GM19463 (cell line): ENCODE data around the gene ADGRB3.
"Not testable (repeated sequence)": the region's sequence is repeated elsewhere in the genome, so short reads cannot be mapped to it uniquely, and the experiment has no call there.

ENCODE experiments used
- ATAC-seq: cut with Tn5 transposase; IDR thresholded peaks from one replicate; pipeline ENCODE4 v1.9.1; 2021; ENCODE audit warnings: mild to moderate bottlenecking, moderate library complexity; ENCODE audit not compliant: unreplicated experiment

The ADGRB3 gene

GRCh38 chr6:68778356-68779020, 143.4 kb downstream of the ADGRB3 start:
- ATAC-seq: peak; percentile 65

GRCh38 chr6:68779366-68779765, 144.3 kb downstream of the ADGRB3 start:
- ATAC-seq: no peak

DNA sequence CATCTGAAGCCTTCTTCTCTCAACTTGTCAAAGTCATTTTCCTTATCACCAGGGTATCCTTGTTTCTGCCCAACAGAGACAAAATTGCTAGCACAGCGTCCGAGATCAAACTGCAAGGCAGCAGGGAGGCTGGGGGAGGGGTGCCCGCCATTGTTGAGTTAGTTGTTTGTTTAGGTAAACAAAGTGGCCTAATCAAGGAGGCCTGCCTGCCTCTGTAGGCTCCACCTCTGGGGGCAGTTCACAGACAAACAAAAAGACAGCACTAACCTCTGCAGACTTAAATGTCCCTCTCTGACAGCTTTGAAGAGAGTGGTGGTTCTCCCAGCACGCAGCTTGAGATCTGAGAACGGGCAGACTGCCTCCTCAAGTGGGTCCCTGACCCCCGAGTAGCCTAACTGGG, 155.0 kb downstream of the ADGRB3 start:
- ATAC-seq: not testable (repeated sequence)

- ATAC-seq: not testable (repeated sequence)
Observed at GRCh38 chr6:68814976-68815375, 179.9 kb downstream of the ADGRB3 start.

GRCh38 chr6:68826501-68826900, 191.4 kb downstream of the ADGRB3 start:
- no peak for ATAC-seq

GRCh38 chr6:68834551-68834950, 199.5 kb downstream of the ADGRB3 start:
- ATAC-seq: no peak

GRCh38 chr6:68838571-68838970, 203.5 kb downstream of the ADGRB3 start:
- no peak for ATAC-seq

GRCh38 chr6:68852791-68853190, 217.7 kb downstream of the ADGRB3 start:
- ATAC-seq: no peak

- ATAC-seq: no peak
Observed at GRCh38 chr6:68859233-68859632, 224.2 kb downstream of the ADGRB3 start.

- ATAC-seq: no peak
Observed at GRCh38 chr6:68868646-68869045, 233.6 kb downstream of the ADGRB3 start.

DNA sequence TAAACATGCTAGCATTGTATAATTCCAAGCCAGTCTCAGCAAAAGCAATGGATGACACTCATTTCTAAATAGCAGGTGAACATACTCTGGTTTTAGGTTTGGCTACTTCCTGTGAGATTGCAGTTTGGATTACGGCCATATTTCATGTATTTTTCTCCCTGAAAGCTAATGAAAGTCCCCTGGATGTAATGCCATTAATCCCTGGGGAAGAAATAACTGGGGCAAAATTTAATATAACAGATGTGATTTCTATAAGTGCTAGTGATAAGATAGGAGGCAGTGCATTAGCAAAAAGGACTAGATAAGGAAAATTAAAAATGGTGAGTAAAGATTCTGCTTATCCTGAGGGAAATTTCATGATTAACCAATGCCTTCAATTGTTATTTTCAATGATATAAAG, 238.2 kb downstream of the ADGRB3 start:
- no peak for ATAC-seq

DNA sequence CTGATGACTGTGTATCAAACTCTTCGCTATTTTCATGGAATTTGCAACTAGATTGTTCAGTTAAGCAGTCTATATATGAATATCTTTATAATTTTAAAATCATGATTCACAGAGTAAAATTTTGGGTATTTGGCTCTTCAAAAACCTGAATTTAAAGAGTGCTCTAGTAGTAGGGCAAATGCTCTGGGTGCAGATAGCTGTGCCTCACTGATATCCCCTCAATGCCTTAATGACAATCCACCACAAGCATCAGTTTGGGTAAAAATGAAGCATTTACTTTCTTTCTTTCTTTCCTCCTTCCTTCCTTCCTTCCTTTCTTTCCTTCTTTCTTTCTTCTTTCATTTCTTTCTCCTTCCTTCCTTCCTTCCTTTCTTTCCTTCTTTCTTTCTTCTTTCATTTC, 239.7 kb downstream of the ADGRB3 start:
- ATAC-seq: no peak

- ATAC-seq: no peak
Observed at GRCh38 chr6:68875403-68875802, 240.3 kb downstream of the ADGRB3 start.

GRCh38 chr6:68876792-68877493, 241.9 kb downstream of the ADGRB3 start:
- no peak for ATAC-seq

GRCh38 chr6:68880050-68880813, 245.2 kb downstream of the ADGRB3 start:
- ATAC-seq: no peak

DNA sequence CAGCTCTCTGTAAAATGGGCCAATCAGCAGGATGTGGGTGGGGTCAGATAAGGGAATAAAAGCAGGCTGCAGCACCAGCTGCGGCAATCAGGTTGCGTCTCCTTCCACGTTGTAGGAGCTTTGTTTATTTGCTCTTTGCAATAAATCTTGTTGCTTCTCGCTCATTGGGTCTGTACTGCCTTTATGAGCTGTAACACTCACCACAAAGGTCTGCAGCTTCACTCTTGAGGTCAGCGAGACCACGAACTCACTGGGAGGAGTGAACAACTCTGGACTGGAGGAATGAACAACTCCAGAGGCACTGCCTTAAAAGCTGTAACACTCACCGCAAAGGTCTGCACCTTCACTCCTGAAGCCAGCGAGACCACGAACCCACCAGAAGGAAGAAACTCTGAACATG, 248.2 kb downstream of the ADGRB3 start:
- not testable (repeated sequence) for ATAC-seq

- ATAC-seq: no peak
Observed at GRCh38 chr6:68891419-68891818, 256.3 kb downstream of the ADGRB3 start.

- ATAC-seq: no peak
Observed at GRCh38 chr6:68892452-68892851, 257.4 kb downstream of the ADGRB3 start.

DNA sequence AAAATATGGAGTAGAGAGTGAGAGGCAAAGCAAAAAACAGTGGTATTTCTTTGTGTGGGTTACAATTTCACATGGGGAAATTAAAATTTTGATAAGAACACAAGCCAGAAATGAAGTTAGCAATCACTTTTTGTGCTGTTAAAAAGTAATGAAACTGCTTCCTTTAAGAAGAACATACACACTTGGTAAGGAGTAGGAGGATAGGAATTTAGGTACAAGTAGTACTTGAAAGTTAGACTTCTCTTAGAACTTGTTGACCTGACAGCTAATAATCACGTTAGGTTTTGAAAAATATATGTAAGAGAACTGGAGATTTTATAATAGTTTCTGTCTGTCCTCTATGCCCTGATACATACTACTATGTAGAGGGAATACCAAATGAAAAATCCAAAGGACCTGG, 260.8 kb downstream of the ADGRB3 start:
- ATAC-seq: no peak

- ATAC-seq: no peak
Observed at GRCh38 chr6:68901044-68901443, 266.0 kb downstream of the ADGRB3 start.

DNA sequence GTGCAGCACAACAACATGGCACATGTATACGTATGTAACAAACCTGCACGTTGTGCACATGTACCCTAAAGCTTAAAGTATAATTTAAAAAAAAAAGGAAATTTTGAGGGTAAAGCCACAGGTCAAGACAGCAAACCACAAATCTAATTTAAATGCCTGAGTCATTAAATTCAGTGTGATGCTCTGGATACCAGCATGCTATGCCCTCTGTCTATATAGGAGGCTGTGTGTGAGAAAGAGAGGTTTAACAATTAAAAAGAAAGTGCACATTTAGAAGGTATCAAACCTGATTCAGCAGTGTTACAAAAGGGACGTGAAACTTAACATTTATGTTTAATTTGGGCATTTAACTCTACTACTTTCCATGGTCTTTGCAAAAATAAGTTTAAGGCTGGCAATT, 276.3 kb downstream of the ADGRB3 start:
- ATAC-seq: no peak

DNA sequence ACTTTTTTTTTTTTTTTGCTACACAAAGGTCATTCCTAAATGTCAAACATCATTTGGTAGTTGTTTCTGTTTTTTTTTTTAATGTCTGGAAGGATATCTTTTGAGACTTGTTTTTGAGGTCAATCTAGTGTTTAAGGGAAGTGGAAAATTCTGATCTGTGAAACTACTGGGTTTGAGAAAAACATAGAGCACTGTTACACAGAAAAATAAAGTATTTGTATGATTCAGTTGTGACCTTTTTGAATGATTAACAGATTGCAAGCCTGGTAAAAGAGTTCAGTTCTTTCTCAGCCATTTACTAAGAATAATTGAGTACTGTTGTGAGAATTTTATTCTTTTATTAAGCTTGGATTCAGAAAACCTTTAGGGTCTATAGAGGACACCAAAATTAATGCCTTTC, 276.7 kb downstream of the ADGRB3 start:
- no peak for ATAC-seq
